Measurements from ENCODE around the gene WDR26.
"Not testable (repeated sequence)": the region's sequence is repeated elsewhere in the genome, so short reads cannot be mapped to it uniquely, and the experiment has no call there.

WDR26 gene

DNA sequence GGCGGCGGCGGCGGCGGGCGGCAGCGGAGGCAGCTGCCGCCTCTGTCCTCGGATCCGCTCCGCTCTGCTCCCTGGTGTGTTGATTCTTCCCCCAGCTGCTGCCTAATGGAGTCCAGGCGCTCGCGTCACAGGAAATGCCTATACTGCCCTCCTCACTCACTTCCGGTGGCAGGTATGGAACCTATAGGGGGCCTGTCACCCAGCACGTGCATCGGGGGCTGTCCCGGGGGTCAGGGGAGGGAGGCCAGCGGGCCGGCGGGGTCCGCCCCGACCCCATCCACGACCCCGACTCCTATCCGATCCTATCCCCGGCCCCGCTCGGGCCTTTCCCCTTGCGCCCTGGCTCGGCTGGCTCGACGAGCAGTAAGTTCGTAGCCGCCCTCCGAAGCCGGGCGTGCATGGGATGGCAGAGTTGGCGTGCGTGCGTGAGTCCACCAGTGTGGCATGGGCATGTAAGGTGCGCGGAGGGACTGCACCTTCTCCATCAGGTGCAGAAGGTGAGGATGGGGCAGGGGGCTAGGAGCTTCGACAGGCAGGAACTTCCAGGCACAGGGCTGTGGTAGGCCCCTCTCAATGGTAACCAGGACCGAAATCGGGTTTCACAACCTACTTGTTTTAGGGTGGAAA, at the start of gene WDR26:
Gene WDR26, minus strand, starts transcription at position 107 of the 627 bp plus-strand sequence.
- peak within 1 kb of the TSS; percentile 91 to 100 for H3K27ac ChIP-seq
- peak within 1 kb of the TSS; percentile 75 for H3K4me3 ChIP-seq
- peak; percentile 84 for DNase-seq (ENCODE audit: low spot score)
- TF ChIP-seq, protein P1, sequence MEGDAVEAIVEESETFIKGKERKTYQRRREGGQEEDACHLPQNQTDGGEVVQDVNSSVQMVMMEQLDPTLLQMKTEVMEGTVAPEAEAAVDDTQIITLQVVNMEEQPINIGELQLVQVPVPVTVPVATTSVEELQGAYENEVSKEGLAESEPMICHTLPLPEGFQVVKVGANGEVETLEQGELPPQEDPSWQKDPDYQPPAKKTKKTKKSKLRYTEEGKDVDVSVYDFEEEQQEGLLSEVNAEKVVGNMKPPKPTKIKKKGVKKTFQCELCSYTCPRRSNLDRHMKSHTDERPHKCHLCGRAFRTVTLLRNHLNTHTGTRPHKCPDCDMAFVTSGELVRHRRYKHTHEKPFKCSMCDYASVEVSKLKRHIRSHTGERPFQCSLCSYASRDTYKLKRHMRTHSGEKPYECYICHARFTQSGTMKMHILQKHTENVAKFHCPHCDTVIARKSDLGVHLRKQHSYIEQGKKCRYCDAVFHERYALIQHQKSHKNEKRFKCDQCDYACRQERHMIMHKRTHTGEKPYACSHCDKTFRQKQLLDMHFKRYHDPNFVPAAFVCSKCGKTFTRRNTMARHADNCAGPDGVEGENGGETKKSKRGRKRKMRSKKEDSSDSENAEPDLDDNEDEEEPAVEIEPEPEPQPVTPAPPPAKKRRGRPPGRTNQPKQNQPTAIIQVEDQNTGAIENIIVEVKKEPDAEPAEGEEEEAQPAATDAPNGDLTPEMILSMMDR (IDR thresholded peaks at IDR 0.05) = no peak

DNA sequence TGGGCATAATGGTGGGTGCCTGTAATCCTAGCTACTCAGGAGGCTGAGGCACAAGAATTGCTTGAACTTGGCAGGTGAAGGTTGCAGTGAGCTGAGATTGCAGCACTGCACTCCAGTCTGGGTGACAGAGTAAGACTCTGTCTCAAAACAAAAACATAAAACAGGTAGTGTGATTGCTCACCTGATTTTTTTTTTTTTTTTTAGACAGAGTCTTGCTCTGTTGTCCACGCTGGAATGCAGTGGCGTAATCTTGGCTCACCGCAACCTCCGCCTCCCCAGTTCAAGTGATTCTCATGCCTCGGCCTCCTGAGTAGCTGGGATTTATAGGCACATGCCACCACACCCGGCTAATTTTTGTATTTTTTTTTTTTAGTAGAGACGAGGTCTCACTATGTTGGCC, 48.6 kb upstream of the WDR26 start:
- H3K27ac ChIP-seq; DNase-seq (ENCODE audit: low spot score); H3K4me3 ChIP-seq: not testable (repeated sequence)

DNA sequence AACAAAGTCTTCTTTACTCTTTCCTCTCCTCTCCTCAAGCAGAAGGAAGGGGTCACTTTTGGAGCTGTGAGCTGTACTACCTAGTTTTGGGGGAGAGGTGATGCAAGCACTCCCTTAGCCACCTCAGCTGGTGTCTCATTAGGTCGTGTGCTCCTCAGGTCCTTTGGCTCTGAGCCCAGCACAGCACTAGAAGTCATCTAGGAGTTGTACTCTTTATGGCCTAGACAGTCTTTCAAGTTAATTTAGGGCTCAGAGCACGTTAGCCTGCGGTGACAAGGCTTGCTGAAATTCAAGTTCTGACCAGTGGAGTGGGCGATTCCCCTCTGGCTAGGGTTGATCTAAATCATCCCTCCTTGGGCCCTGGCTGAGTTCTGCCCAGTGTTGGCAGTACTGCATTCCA, 48.0 kb upstream of the WDR26 start:
- TF ChIP-seq, protein P1 (IDR thresholded peaks at IDR 0.05) = no peak
- Histone ChIP-seq H3K4me3 (no peak overlapping the region), H3K27ac (no peak overlapping the region)
- no peak for DNase-seq (ENCODE audit: low spot score)

DNA sequence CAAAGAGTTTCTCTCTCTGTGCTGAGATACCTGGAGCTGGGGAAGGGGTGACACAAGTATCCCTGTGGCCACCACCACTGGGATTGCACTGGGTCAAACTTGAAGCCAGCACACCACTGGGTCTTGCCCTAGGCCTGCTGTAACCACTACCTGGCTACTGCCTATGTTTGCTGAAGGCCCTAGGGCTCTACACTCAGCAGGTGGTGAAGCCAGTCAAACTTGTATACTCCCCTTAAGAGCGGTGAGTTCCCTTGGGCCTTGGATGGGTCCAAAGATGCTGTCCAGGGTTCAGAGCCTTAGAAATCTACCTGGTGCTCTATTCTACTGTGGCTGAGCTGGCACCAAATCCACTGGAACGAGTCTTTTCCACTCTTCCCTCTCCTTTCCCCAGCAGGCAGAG, 47.0 kb upstream of the WDR26 start:
- H3K4me3 ChIP-seq = no peak overlapping the region
- no peak overlapping the region for H3K27ac ChIP-seq
- TF ChIP-seq, protein P1 (IDR thresholded peaks at IDR 0.05) = no peak
- DNase-seq (ENCODE audit: low spot score) = no peak

DNA sequence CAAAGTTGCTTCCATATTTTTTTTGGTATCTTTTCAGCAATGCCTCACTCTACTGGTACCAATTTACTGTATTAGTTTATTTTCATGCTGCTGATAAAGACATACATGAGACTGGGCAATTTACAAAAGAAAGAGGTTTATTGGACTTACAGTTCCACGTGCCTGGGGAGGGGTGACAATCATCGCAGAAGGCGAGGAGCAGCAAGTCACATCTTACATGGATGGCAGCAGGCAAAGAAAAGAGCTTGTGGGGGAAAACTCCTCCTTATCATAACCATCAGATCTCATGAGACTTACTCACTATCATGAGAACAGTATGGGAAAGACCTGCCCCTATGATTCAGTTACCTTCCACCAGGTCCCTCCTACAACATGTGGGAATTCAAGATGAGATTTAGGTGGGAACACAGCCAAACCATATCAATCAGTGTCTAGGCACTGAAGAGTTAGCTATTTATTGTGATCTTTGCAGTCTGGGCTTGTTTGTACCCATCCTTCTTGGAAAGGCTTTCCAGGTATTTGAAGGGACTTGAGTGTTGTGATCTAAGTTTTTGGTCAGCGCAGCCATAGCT, 46.4 kb upstream of the WDR26 start:
- not testable (repeated sequence) for H3K27ac ChIP-seq; H3K4me3 ChIP-seq; DNase-seq (ENCODE audit: low spot score)

DNA sequence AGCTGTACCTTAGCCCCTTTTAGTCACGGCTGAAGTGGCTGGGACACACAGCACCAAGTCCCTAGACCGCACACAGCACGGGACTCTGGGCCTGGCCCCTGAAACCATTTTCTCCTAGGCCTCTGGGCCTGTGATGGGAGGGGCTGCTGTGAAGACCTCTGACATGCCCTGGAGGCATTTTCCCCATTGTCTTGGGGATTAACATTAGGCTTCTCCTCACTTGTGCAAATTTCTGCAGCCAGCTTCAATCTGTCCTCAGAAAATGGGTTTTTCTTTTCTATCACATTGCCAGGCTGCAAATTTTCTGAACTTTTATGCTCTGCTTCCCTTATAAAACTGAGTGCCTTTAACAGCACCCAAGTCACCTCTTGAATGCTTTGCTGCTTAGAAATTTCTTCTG, 45.6 kb upstream of the WDR26 start:
- DNase-seq (ENCODE audit: low spot score); H3K4me3 ChIP-seq: not testable (repeated sequence)

DNA sequence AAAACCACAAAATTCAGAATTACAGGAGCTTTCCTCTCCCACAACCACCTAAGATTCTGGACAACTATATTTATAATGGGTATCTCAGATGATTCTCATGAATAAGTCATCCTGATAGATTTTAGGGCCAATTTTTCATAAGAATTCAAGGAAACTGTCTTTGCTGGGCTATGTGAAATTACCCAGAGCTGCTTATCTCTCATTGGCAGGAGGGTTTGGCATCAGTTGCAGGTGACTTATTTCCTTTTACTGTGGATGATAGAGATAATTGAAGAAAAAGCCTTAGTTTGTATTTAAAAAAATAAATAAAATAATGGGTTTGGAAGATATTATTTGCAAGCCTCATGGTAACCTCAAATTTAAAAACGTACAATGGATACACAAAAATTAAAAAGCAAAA, 38.2 kb upstream of the WDR26 start:
- H3K27ac ChIP-seq = no peak overlapping the region
- DNase-seq (ENCODE audit: low spot score) = no peak
- TF ChIP-seq, protein P1 (IDR thresholded peaks at IDR 0.05) = no peak
- H3K4me3 ChIP-seq = no peak overlapping the region

More for the DNA sequence above, 45.6 kb upstream of the WDR26 start:
- H3K27ac ChIP-seq = not testable (repeated sequence)

DNA sequence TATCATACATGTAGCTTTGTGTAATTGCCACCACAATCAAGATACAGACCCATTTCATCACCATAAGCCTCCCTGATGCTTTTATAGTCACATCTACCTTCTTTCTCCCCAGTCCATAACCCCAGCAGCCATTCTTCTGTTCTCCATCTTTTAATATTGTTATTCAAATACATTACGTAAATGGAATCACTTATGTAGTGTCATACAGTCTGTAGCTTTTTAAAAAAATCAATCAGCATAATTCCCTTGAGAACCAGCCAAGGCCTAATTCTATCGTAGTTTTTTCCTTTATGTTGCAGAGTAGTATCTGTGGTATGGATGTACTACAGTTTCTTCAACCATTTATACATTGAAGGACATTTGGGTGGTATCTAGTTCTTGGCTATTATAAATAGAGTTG, 31.6 kb upstream of the WDR26 start:
- DNase-seq (ENCODE audit: low spot score) = no peak
- no peak overlapping the region for H3K27ac ChIP-seq
- H3K4me3 ChIP-seq = no peak overlapping the region
- TF ChIP-seq, protein P1 (IDR thresholded peaks at IDR 0.05) = no peak

Measured in coronary artery (tissue), 2 donors.